Mammary epithelial cell (primary cell): Measurements from ENCODE around the gene SRSF2.

Experiments used
- EZH2 ChIP-seq: IDR thresholded peaks from 2 replicates; pipeline ENCODE4 v1.6.1; 2012; ENCODE audit warnings: low read length, inconsistent platforms, borderline replicate concordance
- TF ChIP-seq, protein P1 (sequence below), 2 donors: IDR thresholded peaks in 1 of 2; conservative IDR thresholded peaks in 1 of 2; 2 replicates each; pipeline ENCODE4 v1.5.1; 2011 to 2012; ENCODE audit warnings: inconsistent platforms in 2 of 2, low read length in 2 of 2, mild to moderate bottlenecking in 2 of 2, control low read depth in 1 of 2, low read depth in 1 of 2; ENCODE audit not compliant: insufficient read depth in 1 of 2; ENCODE audit errors: extremely low read depth in 1 of 2

DNA sequence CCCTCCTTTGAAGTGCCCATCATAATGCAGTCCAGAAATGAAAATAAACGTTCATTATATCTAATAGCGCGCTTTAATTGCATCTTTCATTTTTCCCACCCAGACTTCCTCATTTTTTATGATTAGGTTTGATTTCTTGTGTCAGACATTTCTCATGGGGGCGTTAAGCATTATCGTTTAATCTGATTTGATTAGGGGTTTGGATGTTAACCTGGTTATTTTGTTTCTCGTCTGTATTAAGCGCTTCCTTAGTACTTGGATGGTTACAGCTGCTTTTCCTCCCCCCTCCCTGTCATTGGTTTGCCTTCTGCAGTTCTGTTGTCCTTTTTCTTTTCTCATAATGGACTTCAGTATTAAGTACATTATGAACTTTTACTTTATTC, 1.3 kb upstream of the SRSF2 start:
- TF ChIP-seq EZH2, result no peak
- TF ChIP-seq, protein P1, sequence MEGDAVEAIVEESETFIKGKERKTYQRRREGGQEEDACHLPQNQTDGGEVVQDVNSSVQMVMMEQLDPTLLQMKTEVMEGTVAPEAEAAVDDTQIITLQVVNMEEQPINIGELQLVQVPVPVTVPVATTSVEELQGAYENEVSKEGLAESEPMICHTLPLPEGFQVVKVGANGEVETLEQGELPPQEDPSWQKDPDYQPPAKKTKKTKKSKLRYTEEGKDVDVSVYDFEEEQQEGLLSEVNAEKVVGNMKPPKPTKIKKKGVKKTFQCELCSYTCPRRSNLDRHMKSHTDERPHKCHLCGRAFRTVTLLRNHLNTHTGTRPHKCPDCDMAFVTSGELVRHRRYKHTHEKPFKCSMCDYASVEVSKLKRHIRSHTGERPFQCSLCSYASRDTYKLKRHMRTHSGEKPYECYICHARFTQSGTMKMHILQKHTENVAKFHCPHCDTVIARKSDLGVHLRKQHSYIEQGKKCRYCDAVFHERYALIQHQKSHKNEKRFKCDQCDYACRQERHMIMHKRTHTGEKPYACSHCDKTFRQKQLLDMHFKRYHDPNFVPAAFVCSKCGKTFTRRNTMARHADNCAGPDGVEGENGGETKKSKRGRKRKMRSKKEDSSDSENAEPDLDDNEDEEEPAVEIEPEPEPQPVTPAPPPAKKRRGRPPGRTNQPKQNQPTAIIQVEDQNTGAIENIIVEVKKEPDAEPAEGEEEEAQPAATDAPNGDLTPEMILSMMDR (conservative IDR thresholded peaks at IDR 0.05 in 1 of 2, IDR thresholded peaks at IDR 0.05 in 1 of 2; ENCODE audit: extremely low read depth in 1 of 2, insufficient read depth in 1 of 2, low read depth in 1 of 2, low read length in 2 of 2), result no peak
